ENCODE measurements around the gene CCDC40. TPM values are rescaled to one million over a fixed set of nuclear protein-coding genes. Genes with fewer than 3 reads are reported as not detected.

The CCDC40 gene
- total and polyA plus RNA-seq, 9 of the 15 experiments (the other 6 are each of a cell fraction or from before 2014, with no cell fraction given): 0.07 to 0.33 TPM; not detected in 7

DNA sequence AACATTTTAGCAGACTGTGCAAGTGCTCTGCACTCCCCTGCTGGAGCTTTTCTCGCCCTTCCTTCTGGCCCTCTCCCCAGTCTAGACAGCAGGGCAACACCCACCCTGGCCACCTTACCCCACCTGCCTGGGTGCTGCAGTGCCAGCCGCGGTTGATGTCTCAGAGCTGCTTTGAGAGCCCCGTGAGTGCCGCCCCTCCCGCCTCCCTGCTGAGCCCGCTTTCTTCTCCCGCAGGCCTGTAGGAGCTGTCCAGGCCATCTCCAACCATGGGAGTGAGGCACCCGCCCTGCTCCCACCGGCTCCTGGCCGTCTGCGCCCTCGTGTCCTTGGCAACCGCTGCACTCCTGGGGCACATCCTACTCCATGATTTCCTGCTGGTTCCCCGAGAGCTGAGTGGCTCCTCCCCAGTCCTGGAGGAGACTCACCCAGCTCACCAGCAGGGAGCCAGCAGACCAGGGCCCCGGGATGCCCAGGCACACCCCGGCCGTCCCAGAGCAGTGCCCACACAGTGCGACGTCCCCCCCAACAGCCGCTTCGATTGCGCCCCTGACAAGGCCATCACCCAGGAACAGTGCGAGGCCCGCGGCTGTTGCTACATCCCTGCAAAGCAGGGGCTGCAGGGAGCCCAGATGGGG lies 68.0 kb downstream of the CCDC40 start:
- no peak for ATAC-seq

More for the DNA sequence above, 68.0 kb downstream of the CCDC40 start:
- in situ Hi-C loops (cut with MboI) (no loop called here), intact Hi-C loops (cut with micrococcal nuclease) (loop anchor here (10.0 kb wide), 1 partner anchor 80 kb away; no protein-coding TSS in a partner anchor)
- no TSS peak for BruUV-seq (replicated peaks)
- Histone ChIP-seq H3K4me3 (no peak overlapping the region), H3K9me3 (replicated peaks; ENCODE audit: control insufficient read depth, insufficient read depth, low read depth, low read length) (no peaks in the 10 kb centered on the region), H3K36me3 (ENCODE audit: control insufficient read depth, insufficient read depth, low read length) (no peaks in the 10 kb centered on the region), H3K4me1 (replicated peaks in 1 of 2; ENCODE audit: control insufficient read depth in 2 of 2, insufficient read depth in 2 of 2, low read length in 2 of 2) (peaks cover 10 to 57% of the 10 kb centered on the region in 2 experiments; a peak in 4 of 5 replicates), H2AFZ (ENCODE audit: low read depth, low read length) (no peak overlapping the region), H3K27me3 (ENCODE audit: control insufficient read depth in 2 of 2, insufficient read depth in 2 of 2, low read length in 2 of 2) (peaks cover 25 to 42% of the 10 kb centered on the region in 2 experiments; a peak in 4 of 5 replicates), H3K9ac (ENCODE audit: insufficient read depth in 1 of 2, low read depth in 2 of 2, low read length in 2 of 2) (peak overlapping the region in 1 of 2 experiments; percentile 37; a peak in 1 of 4 replicates), H3K4me2 (ENCODE audit: insufficient read depth, low read length) (no peak overlapping the region), H3K9me1 (ENCODE audit: control insufficient read depth, insufficient read depth, low read length) (no peaks in the 10 kb centered on the region), H3K27ac (ENCODE audit: extremely low read depth, low read depth, low read length) (no peak overlapping the region), H4K20me1 (replicated peaks; ENCODE audit: control insufficient read depth, insufficient read depth, low read length) (peaks cover 4% of the 10 kb centered on the region; the same call in 1 of the 2 replicates), H3K79me2 (ENCODE audit: control insufficient read depth, insufficient read depth, low read length) (no peaks in the 10 kb centered on the region)
- 53% methylated on average over 13 of the region's 26 CpGs for WGBS (ENCODE audit: insufficient coverage, low coverage, missing lambda C conversion rate)
- CTCF ChIA-PET (ENCODE audit: low intra/inter-chr PET ratio): no interaction called here
- FAIRE-seq: no peak
- no peak for TF ChIP-seq SUPT5H (IDR thresholded peaks at IDR 0.05)
- TF ChIP-seq HIVEP1 (CRISPR knock-in tag; IDR thresholded peaks at IDR 0.05): no peak
- no peak for TF ChIP-seq ZBTB12 (CRISPR knock-in tag; IDR thresholded peaks at IDR 0.05)
- TF ChIP-seq, protein P1, sequence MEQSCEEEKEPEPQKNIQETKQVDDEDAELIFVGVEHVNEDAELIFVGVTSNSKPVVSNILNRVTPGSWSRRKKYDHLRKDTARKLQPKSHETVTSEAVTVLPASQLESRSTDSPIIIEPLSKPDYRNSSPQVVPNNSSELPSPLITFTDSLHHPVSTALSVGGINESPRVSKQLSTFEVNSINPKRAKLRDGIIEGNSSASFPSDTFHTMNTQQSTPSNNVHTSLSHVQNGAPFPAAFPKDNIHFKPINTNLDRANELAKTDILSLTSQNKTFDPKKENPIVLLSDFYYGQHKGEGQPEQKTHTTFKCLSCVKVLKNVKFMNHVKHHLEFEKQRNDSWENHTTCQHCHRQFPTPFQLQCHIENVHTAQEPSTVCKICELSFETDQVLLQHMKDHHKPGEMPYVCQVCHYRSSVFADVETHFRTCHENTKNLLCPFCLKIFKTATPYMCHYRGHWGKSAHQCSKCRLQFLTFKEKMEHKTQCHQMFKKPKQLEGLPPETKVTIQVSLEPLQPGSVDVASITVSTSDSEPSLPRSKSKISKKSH (CRISPR knock-in tag; IDR thresholded peaks at IDR 0.05): no peak
- no peak for DNase-seq (ENCODE audit: extremely low read depth in 1 of 4, low spot score in 3 of 4)
- POLR2A ChIA-PET: interaction anchor here (0.7 kb wide), 1 partner anchor 8 kb away, joined by 3 read pairs; no protein-coding TSS in a partner anchor

Data from K562 (cell line).